IMR-90 (cell line): ENCODE measurements around the gene CDIP1. TPM values are rescaled to one million over a fixed set of nuclear protein-coding genes. Genes with fewer than 3 reads are reported as not detected.

Experiments used
- ATAC-seq: fragments of 200-7000 bp; cut with Tn5 transposase; 2 replicates; pipeline ENCODE4 v1.9.1; 2020; ENCODE audit warnings: low read depth, mild to moderate bottlenecking, moderate library complexity
- BruUV-seq: library from RNA; stranded (reverse); fragments of 400-500 nt; replicated peaks from 2 replicates; lab custom pipeline; 2021; lab: Mats Ljungman, UMichigan
- CTCF ChIA-PET: fragments of 300-600 bp; formaldehyde crosslinking; extraction: SDS; loops from one replicate; lab custom pipeline; 2021; ENCODE audit warnings: antibody characterized with exemption; lab: Yijun Ruan, JAX
- POLR2A ChIA-PET: fragments of 300-600 bp; sonication (Branson Sonifier 250); formaldehyde crosslinking; loops from one replicate; lab custom pipeline; 2022; ENCODE audit warnings: antibody characterized with exemption; ENCODE audit not compliant: unreplicated experiment; lab: Charles Lee
- DNase-seq: peaks from one replicate; pipeline ENCODE4 v3.0.0; 2013
- H2AFZ ChIP-seq: replicated peaks from 2 replicates; pipeline ENCODE3; 2013; ENCODE audit warnings: low read length, mild to moderate bottlenecking; ENCODE audit not compliant: poor library complexity
- H2AK5ac ChIP-seq: 2 replicates; pipeline ENCODE4 v1.6.1; 2013; ENCODE audit warnings: low read depth, low read length, inconsistent platforms
- H2AK9ac ChIP-seq: replicated peaks from 2 replicates; pipeline ENCODE3; 2013; ENCODE audit warnings: mild to moderate bottlenecking, low read depth, low read length, moderate library complexity; ENCODE audit not compliant: poor library complexity
- H2BK120ac ChIP-seq: 2 replicates; pipeline ENCODE4 v1.6.1; 2013; ENCODE audit warnings: low read depth, low read length, inconsistent platforms
- H2BK15ac ChIP-seq: 3 replicates; pipeline ENCODE4 v1.6.1; 2013; ENCODE audit warnings: low read depth, low read length, inconsistent platforms
- H2BK20ac ChIP-seq: 2 replicates; pipeline ENCODE4 v1.6.1; 2013; ENCODE audit warnings: low read depth, mild to moderate bottlenecking, inconsistent platforms, low read length, moderate library complexity
- H2BK5ac ChIP-seq: 2 replicates; pipeline ENCODE4 v1.6.1; 2013; ENCODE audit warnings: mild to moderate bottlenecking, low read depth, low read length, inconsistent platforms; ENCODE audit not compliant: poor library complexity, severe bottlenecking
- H3K14ac ChIP-seq: replicated peaks from 2 replicates; pipeline ENCODE4 v1.6.1; 2013; ENCODE audit warnings: low read depth, low read length, inconsistent platforms
- H3K18ac ChIP-seq: 2 replicates; pipeline ENCODE4 v1.6.1; 2013; ENCODE audit warnings: low read depth, low read length, control low read depth
- H3K23ac ChIP-seq: 2 replicates; pipeline ENCODE4 v1.6.1; 2013; ENCODE audit warnings: low read depth, low read length, inconsistent platforms
- H3K27ac ChIP-seq: 2 replicates; pipeline ENCODE4 v1.5.1; 2013; ENCODE audit warnings: mild to moderate bottlenecking, control low read depth, low read length; ENCODE audit not compliant: insufficient read depth
- H3K27me3 ChIP-seq: 2 replicates; pipeline ENCODE4 v1.6.1; 2013; ENCODE audit warnings: low read length; ENCODE audit not compliant: control insufficient read depth, insufficient read depth
- H3K36me3 ChIP-seq: 2 replicates; pipeline ENCODE4 v1.6.1; 2013; ENCODE audit warnings: low read length, mixed read lengths; ENCODE audit not compliant: control insufficient read depth, insufficient read depth
- H3K4ac ChIP-seq: 2 replicates; pipeline ENCODE4 v1.6.1; 2013; ENCODE audit warnings: low read depth, low read length, inconsistent platforms
- H3K4me1 ChIP-seq: 2 replicates; pipeline ENCODE4 v1.6.1; 2013; ENCODE audit warnings: low read length, mixed read lengths; ENCODE audit not compliant: control insufficient read depth, insufficient read depth
- H3K4me2 ChIP-seq: 2 replicates; pipeline ENCODE4 v1.6.1; 2013; ENCODE audit warnings: low read depth, mild to moderate bottlenecking, control low read depth, low read length, moderate library complexity
- H3K4me3 ChIP-seq: 2 replicates; pipeline ENCODE4 v1.5.1; 2013; ENCODE audit warnings: low read depth, mild to moderate bottlenecking, control low read depth, low read length, moderate library complexity; ENCODE audit not compliant: insufficient read depth
- H3K56ac ChIP-seq: 2 replicates; pipeline ENCODE4 v1.6.1; 2013; ENCODE audit warnings: low read length, inconsistent platforms; ENCODE audit not compliant: insufficient read depth; ENCODE audit errors: extremely low read depth
- H3K79me1 ChIP-seq, 2 experiments: 2 replicates each; pipeline ENCODE4 v1.6.1; 2013; ENCODE audit warnings: low read length in 2 of 2, inconsistent platforms in 1 of 2, low read depth in 1 of 2
- H3K9ac ChIP-seq: 2 replicates; pipeline ENCODE4 v1.6.1; 2013; ENCODE audit warnings: low read depth, low read length, control low read depth
- H3K9me1 ChIP-seq: 2 replicates; pipeline ENCODE4 v1.6.1; 2013; ENCODE audit warnings: low read length, inconsistent platforms; ENCODE audit not compliant: insufficient read depth
- H3K9me3 ChIP-seq: 2 replicates; pipeline ENCODE4 v1.6.1; 2013; ENCODE audit warnings: low read length; ENCODE audit not compliant: control insufficient read depth, insufficient read depth
- H4K20me1 ChIP-seq: 2 replicates; pipeline ENCODE4 v1.6.1; 2013; ENCODE audit warnings: low read length, inconsistent platforms; ENCODE audit not compliant: insufficient read depth
- H4K5ac ChIP-seq: 2 replicates; pipeline ENCODE4 v1.6.1; 2013; ENCODE audit warnings: mild to moderate bottlenecking, low read depth, low read length, control low read depth
- H4K8ac ChIP-seq, 2 experiments: 2 replicates each; pipeline ENCODE4 v1.6.1; 2013; ENCODE audit warnings: low read depth in 2 of 2, low read length in 2 of 2, control low read depth in 1 of 2, inconsistent platforms in 1 of 2
- H4K91ac ChIP-seq: 2 replicates; pipeline ENCODE4 v1.6.1; 2013; ENCODE audit warnings: low read depth, low read length, inconsistent platforms; ENCODE audit not compliant: insufficient read depth
- BHLHE40 ChIP-seq: fragments of 150-350 bp; IDR thresholded peaks from 2 replicates; pipeline ENCODE4 v1.6.1; 2016; ENCODE audit warnings: mild to moderate bottlenecking, low read depth, low read length
- CEBPB ChIP-seq: IDR thresholded peaks from 2 replicates; pipeline ENCODE4 v1.6.1; 2012; ENCODE audit warnings: low read depth, low read length, improper control_type of control experiment
- RCOR1 ChIP-seq: IDR thresholded peaks from 2 replicates; pipeline ENCODE4 v1.6.1; 2012; ENCODE audit warnings: mild to moderate bottlenecking, low read length, improper control_type of control experiment; ENCODE audit not compliant: insufficient replicate concordance
- WGBS, 2 experiments: methylation state at CpG; one replicate each; pipeline versions ENCODE4 v1.1.5 to v1.1.7; 2013; ENCODE audit warnings: missing lambda C conversion rate in 2 of 2; ENCODE audit not compliant: insufficient read length in 1 of 2; ENCODE audit errors: extremely low coverage in 2 of 2; 5-methylcytosine and 5-hydroxymethylcytosine counted together
- dilution Hi-C: fragments of 300-500 bp; cut with HindIII; formaldehyde crosslinking; loops from one replicate; pipeline ENCODE4 v1.14.3; 2018; ENCODE audit warnings: low sequenced_read_pairs; ENCODE audit not compliant: unreplicated experiment
- in situ Hi-C: fragments of 300-500 bp; cut with MboI; formaldehyde crosslinking; loops from 3 replicates; pipeline ENCODE4 v1.14.3; 2019; ENCODE audit warnings: low sequenced_read_pairs, inconsistent platforms, mixed read lengths
- intact Hi-C: fragments of 100-400 bp; cut with micrococcal nuclease; formaldehyde crosslinking; loops from 2 replicates; pipeline ENCODE4 v1.10.0; 2022
- polyA plus RNA-seq, 3 experiments: library from polyadenylated mRNA; depleted of rRNA; stranded (reverse); fragments of >200 nt; gene quantifications; 2 replicates each; pipeline ENCODE4 v1.2.3, GENCODE V29; 2012; ENCODE audit warnings: low replicate concordance in 1 of 3
- total RNA-seq: library from RNA; depleted of rRNA; stranded (reverse); fragments of >200 nt; gene quantifications from 2 replicates; pipeline ENCODE4 v1.2.3, GENCODE V29; 2012
- TF ChIP-seq, protein P1 (sequence below): fragments of 150-350 bp; IDR thresholded peaks from 2 replicates; pipeline ENCODE4 v1.6.1; 2016; ENCODE audit warnings: low read depth, mild to moderate bottlenecking, low read length, moderate library complexity, borderline replicate concordance

CDIP1 gene
- total and polyA plus RNA-seq, 2 of the 4 experiments (the other 2 are of a cell fraction), result 4.8 to 14.6 TPM

DNA sequence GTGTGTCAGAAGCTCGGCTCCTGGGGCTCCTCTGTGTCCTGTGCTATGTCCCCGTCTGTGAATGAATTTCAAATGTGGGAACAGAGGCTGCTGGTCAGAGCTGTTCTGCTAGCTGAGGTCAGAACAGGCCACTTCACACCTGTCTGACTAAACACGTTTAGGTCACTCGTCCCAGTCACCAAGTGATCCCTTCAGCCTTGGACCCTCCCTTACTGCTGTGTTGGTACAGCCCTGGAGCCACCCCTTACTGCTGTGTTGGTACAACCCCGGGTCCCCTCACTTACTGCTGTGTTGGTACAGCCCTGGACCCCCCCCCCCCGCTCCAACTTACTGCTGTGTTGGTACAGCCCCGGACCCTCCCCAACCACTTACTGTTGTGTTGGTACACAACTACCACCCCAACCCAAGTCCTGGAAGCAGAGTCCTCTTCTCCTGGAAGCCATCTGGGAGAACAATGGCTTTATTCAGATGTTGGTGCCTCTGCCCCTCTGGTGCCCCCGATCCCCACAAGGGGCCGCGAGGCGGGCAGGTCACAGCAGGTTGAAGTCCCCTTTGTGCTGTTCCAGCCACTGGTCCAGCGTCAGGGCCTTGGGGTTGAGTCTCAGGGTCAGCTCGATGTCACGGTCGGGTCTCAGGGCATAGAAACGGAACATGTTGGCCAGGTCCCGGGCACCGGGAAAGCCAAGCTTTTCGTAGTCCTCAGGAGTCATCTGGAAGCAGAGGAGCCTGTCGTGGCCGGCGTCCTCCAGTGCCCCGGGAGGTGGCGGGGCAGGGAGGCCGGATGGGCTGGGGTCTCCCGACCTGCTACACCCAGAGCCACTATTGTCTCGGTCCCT is 77.1 kb downstream of the CDIP1 start:
- H4K8ac ChIP-seq, result no peak overlapping the region
- intact Hi-C loops (no loop called here), dilution Hi-C loops (no loop called here), in situ Hi-C loops (no loop called here)
- no peak overlapping the region for H3K27ac ChIP-seq
- H2BK5ac ChIP-seq, result no peak overlapping the region
- H2BK20ac ChIP-seq, result no peak overlapping the region
- H3K9ac ChIP-seq, result no peak overlapping the region
- H2AK9ac ChIP-seq, result no peak overlapping the region
- ATAC-seq, result no peak
- peaks cover 12% of the 10 kb centered on the region for H3K9me1 ChIP-seq
- no peaks in the 10 kb centered on the region for H3K9me3 ChIP-seq
- DNase-seq, result no peak
- no peak overlapping the region for H3K18ac ChIP-seq
- H3K27me3 ChIP-seq, result no peaks in the 10 kb centered on the region
- H4K91ac ChIP-seq, result no peak overlapping the region
- H3K36me3 ChIP-seq, result peaks cover 37% of the 10 kb centered on the region
- ChIA-PET CTCF (no interaction called here), POLR2A (no interaction called here)
- no peak overlapping the region for H2BK15ac ChIP-seq
- H3K4me1 ChIP-seq, result peaks cover 19% of the 10 kb centered on the region
- H3K56ac ChIP-seq, result no peak overlapping the region
- no peak overlapping the region for H3K4me3 ChIP-seq
- H4K20me1 ChIP-seq, result peaks cover 6% of the 10 kb centered on the region
- H3K14ac ChIP-seq, result no peak overlapping the region
- BruUV-seq, result no TSS peak
- no peak overlapping the region for H2AFZ ChIP-seq
- H3K23ac ChIP-seq, result no peak overlapping the region
- TF ChIP-seq RCOR1 (no peak), BHLHE40 (peak; percentile 40; the same call in 1 of the 2 replicates), CEBPB (no peak)
- TF ChIP-seq, protein P1, sequence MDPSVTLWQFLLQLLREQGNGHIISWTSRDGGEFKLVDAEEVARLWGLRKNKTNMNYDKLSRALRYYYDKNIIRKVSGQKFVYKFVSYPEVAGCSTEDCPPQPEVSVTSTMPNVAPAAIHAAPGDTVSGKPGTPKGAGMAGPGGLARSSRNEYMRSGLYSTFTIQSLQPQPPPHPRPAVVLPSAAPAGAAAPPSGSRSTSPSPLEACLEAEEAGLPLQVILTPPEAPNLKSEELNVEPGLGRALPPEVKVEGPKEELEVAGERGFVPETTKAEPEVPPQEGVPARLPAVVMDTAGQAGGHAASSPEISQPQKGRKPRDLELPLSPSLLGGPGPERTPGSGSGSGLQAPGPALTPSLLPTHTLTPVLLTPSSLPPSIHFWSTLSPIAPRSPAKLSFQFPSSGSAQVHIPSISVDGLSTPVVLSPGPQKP, result no peak
- H4K5ac ChIP-seq, result no peak overlapping the region
- H3K4ac ChIP-seq, result no peak overlapping the region
- no peak overlapping the region for H3K4me2 ChIP-seq
- H3K79me1 ChIP-seq, result peaks cover 0 to 27% of the 10 kb centered on the region in 2 experiments; a peak in 1 of 4 replicates
- WGBS, 2 experiments, result 86% methylated on average over 18 of the region's 27 CpGs; no CpG with 5 or more reads in 1 of the 2 experiments
- no peak overlapping the region for H2BK120ac ChIP-seq
- peak overlapping the region; percentile 24; the same call in 1 of the 2 replicates for H2AK5ac ChIP-seq
